Pancreas (tissue), 10 donors: Measurements from ENCODE around the gene ODF2. TPM values are rescaled to one million over a fixed set of nuclear protein-coding genes. Genes with fewer than 3 reads are reported as not detected.

Experiments used
- ATAC-seq, 4 donors: fragments of 200-7000 bp; cut with Tn5 transposase; one replicate each; pipeline versions ENCODE4 v1.8.0 to v1.9.1; 2020; ENCODE audit warnings: mild to moderate bottlenecking in 4 of 4, moderate library complexity in 4 of 4
- DNase-seq, 6 donors: peaks; one replicate each; pipeline ENCODE4 v3.0.0-alpha.2; 2020
- FAIRE-seq: peaks from 2 replicates; lab custom pipeline; 2012; peaks lifted over from hg19 to GRCh38; lab: Jason Lieb, UNC
- H3K27ac ChIP-seq, 4 donors: fragments of 200-600 bp; sonication (generic); 1 replicate in 3 of 4; 2 replicates in 1 of 4; pipeline versions ENCODE4 v1.5.0 to v1.8.0; 2020
- H3K27me3 ChIP-seq, 4 donors: fragments of 200-600 bp; one replicate each; pipeline ENCODE4 v1.8.0; 2021
- H3K36me3 ChIP-seq, 3 donors: fragments of 200-600 bp; sonication (generic) in 1 of 3; one replicate each; pipeline versions ENCODE4 v1.5.0 to v1.8.0; 2020 to 2021
- H3K4me1 ChIP-seq, 3 donors: fragments of 200-600 bp; one replicate each; pipeline ENCODE4 v1.8.0; 2021
- H3K4me3 ChIP-seq, 4 donors: fragments of 200-600 bp; sonication (generic) in 2 of 4; one replicate each; pipeline versions ENCODE4 v1.5.0 to v1.8.0; 2020 to 2021
- H3K9me3 ChIP-seq, 4 donors: fragments of 200-600 bp; one replicate each; pipeline ENCODE4 v1.8.0; 2021
- CTCF ChIP-seq, 4 donors: fragments of 200-600 bp; sonication (generic) in 3 of 4; IDR thresholded peaks; one replicate each; pipeline versions ENCODE4 v1.5.0 to v1.8.0; 2021; ENCODE audit warnings: antibody characterized with exemption in 4 of 4
- WGBS, 2 donors: extraction: QIAGEN DNeasy Blood & Tissue Kit; methylation state at CpG; one replicate each; pipeline ENCODE4 v1.1.7; 2013; 5-methylcytosine and 5-hydroxymethylcytosine counted together
- intact Hi-C, 3 donors: fragments of 100-400 bp; cut with DNase I; formaldehyde crosslinking; loops; one replicate each; pipeline versions ENCODE4 v1.11.1 to v1.14.2; 2022
- polyA plus RNA-seq, 2 donors: library from polyadenylated mRNA; stranded (reverse); fragments of 200-250 nt; gene quantifications; one replicate each; pipeline ENCODE4 v1.2.3, GENCODE V29; 2013
- total RNA-seq, 6 donors: library from RNA; stranded (reverse); fragmentation: NEBNext Ultra II Directional in 4 of 6; extraction: Animal tissue kit (Norgen Biotek cat#: 25700) in 4 of 6; gene quantifications; one replicate each; pipeline versions ENCODE4 v1.2.1 to v1.2.4, GENCODE V29; 2021 to 2023
- donor health status: healthy with polysubstance abuse.
- donor health status: DM: no; HTN: no; CAD: no; lungs with moderate emphysema.
- donor health status: DM: no; HTN: no; CAD: no.
- donor health status: control.
- donor health status: control.
- donor health status: Bipolar disorder and iron deficiency.
- donor health status: DM: yes; HTN: yes; CAD: no.
- donor health status: DM: no; HTN: no; CAD: no.
- donor health status: DM: no; HTN: no; CAD: no.
- donor health status: DM: yes; HTN: yes; CAD: no.

The ODF2 gene
- total and polyA plus RNA-seq, 8 donors: 8.0 to 15.0 (median 9.8) TPM

- ATAC-seq (no peak), DNase-seq (no peak), FAIRE-seq (no peak)
- peaks cover 6 to 10% (median 8%) of the 10 kb centered on the region in 3 donors for H3K4me1 ChIP-seq
- H3K4me3 ChIP-seq: no peak overlapping the region
- no peaks in the 10 kb centered on the region for H3K27me3 ChIP-seq
- intact Hi-C loops: no loop called here
- no peak overlapping the region for H3K27ac ChIP-seq
- no peak for TF ChIP-seq CTCF (IDR thresholded peaks at IDR 0.05)
- WGBS, 2 donors: 56 to 65% methylated on average over 2 of the region's 2 CpGs
- H3K9me3 ChIP-seq: no peaks in the 10 kb centered on the region
- H3K36me3 ChIP-seq: no peaks in the 10 kb centered on the region
These were observed 40.5 kb upstream of the ODF2 start for GRCh38 chr9:128415281-128415680.

DNA sequence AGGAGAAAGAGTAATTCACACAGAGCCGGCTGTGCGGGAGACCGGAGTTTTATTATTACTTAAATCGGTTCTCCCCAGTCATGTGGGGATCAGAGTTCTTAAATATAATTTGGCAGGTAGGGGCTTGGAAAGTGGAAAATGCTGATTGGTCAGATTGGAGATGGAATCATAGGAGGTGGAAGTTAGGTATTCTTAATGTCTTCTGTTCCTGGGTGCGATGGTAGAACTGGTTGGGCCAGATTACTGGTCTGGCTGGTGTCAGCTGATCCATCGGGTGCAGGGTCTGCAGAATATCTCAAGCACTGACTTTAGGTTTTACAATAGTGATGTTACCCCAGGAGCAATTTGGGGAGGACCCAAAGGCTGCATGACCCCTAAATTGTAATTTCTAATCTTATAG lies 39.8 kb upstream of the ODF2 start:
- 23 to 26% methylated on average over 6 of the region's 6 CpGs for WGBS, 2 donors
- Histone ChIP-seq H3K27ac (no peak overlapping the region), H3K27me3 (no peaks in the 10 kb centered on the region), H3K4me1 (peaks cover 6 to 10% (median 8%) of the 10 kb centered on the region in 3 donors), H3K9me3 (no peaks in the 10 kb centered on the region), H3K4me3 (no peak overlapping the region), H3K36me3 (no peaks in the 10 kb centered on the region)
- ATAC-seq (no peak), FAIRE-seq (no peak), DNase-seq (no peak)
- no peak for TF ChIP-seq CTCF (IDR thresholded peaks at IDR 0.05)
- intact Hi-C loops: no loop called here

DNA sequence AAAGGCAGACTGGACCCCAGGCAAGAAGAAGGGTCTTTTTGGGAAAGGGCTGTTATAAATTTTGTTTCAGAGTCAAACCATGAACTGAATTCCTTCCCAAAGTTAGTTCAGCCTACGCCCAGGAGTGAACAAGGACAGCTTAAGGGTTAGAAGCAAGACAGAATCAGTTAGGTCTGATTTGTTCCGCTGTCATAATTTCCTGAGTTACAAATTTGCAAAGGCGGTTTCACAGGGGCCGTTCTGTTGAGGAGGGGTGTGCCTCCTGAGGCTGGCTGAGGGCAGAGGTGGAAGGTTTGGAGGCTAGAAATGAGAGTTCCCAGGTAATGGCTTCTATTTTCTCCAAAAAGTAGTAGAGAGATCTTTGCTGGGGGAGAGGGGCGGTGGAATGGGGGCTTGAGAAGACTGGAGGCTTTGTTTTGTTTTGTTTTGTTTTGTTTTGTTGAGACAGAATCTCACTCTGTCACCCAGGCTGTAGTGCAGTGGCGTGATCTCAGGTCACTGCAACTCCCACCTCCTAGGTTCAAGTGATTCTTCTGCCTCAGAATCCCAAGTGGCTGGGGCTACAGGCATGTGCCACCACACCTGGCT lies 39.3 kb upstream of the ODF2 start:
- intact Hi-C loops: no loop called here
- no peak for TF ChIP-seq CTCF (IDR thresholded peaks at IDR 0.05)
- no peaks in the 10 kb centered on the region for H3K9me3 ChIP-seq
- no peak for ATAC-seq
- no peak for DNase-seq
- 62 to 71% methylated on average over 6 of the region's 6 CpGs for WGBS, 2 donors
- no peak for FAIRE-seq
- no peaks in the 10 kb centered on the region for H3K27me3 ChIP-seq
- H3K36me3 ChIP-seq: no peaks in the 10 kb centered on the region
- no peak overlapping the region for H3K27ac ChIP-seq
- peaks cover 6 to 12% (median 8%) of the 10 kb centered on the region in 3 donors for H3K4me1 ChIP-seq
- no peak overlapping the region for H3K4me3 ChIP-seq

GRCh38 chr9:128419061-128419925 lies 36.5 kb upstream of the ODF2 start:
- Histone ChIP-seq H3K4me3 (peak overlapping the region in 3 of 4 donors; percentile 94 to 99 (median 97)), H3K36me3 (no peaks in the 10 kb centered on the region), H3K9me3 (no peaks in the 10 kb centered on the region), H3K4me1 (peaks cover 6 to 14% (median 8%) of the 10 kb centered on the region in 3 donors), H3K27ac (no peak overlapping the region), H3K27me3 (no peaks in the 10 kb centered on the region)
- no peak for TF ChIP-seq CTCF (IDR thresholded peaks at IDR 0.05)
- WGBS, 2 donors: 15 to 18% methylated on average over 26 to 28 of the region's 28 CpGs
- no peak for ATAC-seq
- FAIRE-seq: no peak
- no peak for DNase-seq
- intact Hi-C loops: no loop called here
